ENCODE measurements around the gene AS3MT.

DNA sequence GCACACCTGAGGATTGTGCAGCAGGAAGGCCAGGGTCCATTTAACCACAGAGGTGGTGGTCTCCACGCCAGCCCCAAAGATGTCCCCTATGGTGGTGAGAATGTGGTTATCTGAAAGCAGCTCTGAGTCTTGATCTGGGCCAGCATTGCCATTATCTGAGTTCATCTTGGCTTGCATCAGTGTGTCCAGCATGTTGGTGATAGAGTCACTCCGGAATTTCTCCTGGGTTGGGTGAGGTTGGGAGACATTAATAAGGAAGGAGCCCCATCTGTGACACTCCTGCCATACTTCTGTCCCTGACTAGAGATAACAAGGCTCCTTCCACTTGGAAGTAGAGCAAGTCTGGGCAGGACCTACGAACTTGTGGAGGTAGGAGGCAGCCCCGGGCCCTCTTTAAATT is 36.3 kb upstream of the AS3MT start:
- TF ChIP-seq, protein P1, sequence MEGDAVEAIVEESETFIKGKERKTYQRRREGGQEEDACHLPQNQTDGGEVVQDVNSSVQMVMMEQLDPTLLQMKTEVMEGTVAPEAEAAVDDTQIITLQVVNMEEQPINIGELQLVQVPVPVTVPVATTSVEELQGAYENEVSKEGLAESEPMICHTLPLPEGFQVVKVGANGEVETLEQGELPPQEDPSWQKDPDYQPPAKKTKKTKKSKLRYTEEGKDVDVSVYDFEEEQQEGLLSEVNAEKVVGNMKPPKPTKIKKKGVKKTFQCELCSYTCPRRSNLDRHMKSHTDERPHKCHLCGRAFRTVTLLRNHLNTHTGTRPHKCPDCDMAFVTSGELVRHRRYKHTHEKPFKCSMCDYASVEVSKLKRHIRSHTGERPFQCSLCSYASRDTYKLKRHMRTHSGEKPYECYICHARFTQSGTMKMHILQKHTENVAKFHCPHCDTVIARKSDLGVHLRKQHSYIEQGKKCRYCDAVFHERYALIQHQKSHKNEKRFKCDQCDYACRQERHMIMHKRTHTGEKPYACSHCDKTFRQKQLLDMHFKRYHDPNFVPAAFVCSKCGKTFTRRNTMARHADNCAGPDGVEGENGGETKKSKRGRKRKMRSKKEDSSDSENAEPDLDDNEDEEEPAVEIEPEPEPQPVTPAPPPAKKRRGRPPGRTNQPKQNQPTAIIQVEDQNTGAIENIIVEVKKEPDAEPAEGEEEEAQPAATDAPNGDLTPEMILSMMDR (IDR thresholded peaks at IDR 0.05), result no peak
- TF ChIP-seq, protein P2, sequence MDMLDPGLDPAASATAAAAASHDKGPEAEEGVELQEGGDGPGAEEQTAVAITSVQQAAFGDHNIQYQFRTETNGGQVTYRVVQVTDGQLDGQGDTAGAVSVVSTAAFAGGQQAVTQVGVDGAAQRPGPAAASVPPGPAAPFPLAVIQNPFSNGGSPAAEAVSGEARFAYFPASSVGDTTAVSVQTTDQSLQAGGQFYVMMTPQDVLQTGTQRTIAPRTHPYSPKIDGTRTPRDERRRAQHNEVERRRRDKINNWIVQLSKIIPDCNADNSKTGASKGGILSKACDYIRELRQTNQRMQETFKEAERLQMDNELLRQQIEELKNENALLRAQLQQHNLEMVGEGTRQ (IDR thresholded peaks at IDR 0.05; ENCODE audit: borderline replicate concordance, low read depth, low read length), result no peak
- TF ChIP-seq JUND (IDR thresholded peaks at IDR 0.05), result no peak
- TF ChIP-seq EZH2phosphoT487 (IDR thresholded peaks at IDR 0.05; ENCODE audit: borderline replicate concordance, low read depth), result no peak

All from SK-N-SH (cell line).